Neutrophil (primary cell): ENCODE results near the gene BLOC1S6.

ENCODE experiments used
- H3K27ac ChIP-seq: fragments of 200-600 bp; sonication (generic); 2 replicates; pipeline ENCODE4 v1.5.1; 2016; ENCODE audit warnings: mild to moderate bottlenecking, moderate library complexity
- H3K27me3 ChIP-seq: fragments of 200-600 bp; sonication (generic); 2 replicates; pipeline ENCODE4 v1.6.0; 2016; ENCODE audit warnings: mild to moderate bottlenecking
- H3K36me3 ChIP-seq: fragments of 200-600 bp; sonication (generic); 2 replicates; pipeline ENCODE4 v1.5.1; 2017
- H3K4me1 ChIP-seq, 2 experiments: fragments of 200-600 bp in 1 of 2; sonication (generic) in 1 of 2; 1 replicate in 1 of 2; 2 replicates in 1 of 2; pipeline versions ENCODE4 v1.5.1 to v1.6.1; 2013 to 2016; ENCODE audit warnings: low read depth in 1 of 2, low read length in 1 of 2, mild to moderate bottlenecking in 1 of 2, moderate library complexity in 1 of 2; ENCODE audit not compliant: control insufficient read depth in 1 of 2, insufficient read depth in 1 of 2
- H3K4me3 ChIP-seq, 2 experiments: fragments of 200-600 bp in 1 of 2; sonication (generic) in 1 of 2; 1 replicate in 1 of 2; 2 replicates in 1 of 2; pipeline ENCODE4 v1.5.1; 2013 to 2016; ENCODE audit warnings: low read depth in 1 of 2, low read length in 1 of 2, mild to moderate bottlenecking in 1 of 2, moderate library complexity in 1 of 2
- H3K9me3 ChIP-seq: fragments of 200-600 bp; sonication (generic); 2 replicates; pipeline ENCODE4 v1.5.1; 2016
- TF ChIP-seq, protein P1 (sequence below): fragments of 200-600 bp; sonication (generic); IDR thresholded peaks from 2 replicates; pipeline ENCODE4 v1.5.1; 2016; ENCODE audit warnings: antibody characterized with exemption

The BLOC1S6 gene

DNA sequence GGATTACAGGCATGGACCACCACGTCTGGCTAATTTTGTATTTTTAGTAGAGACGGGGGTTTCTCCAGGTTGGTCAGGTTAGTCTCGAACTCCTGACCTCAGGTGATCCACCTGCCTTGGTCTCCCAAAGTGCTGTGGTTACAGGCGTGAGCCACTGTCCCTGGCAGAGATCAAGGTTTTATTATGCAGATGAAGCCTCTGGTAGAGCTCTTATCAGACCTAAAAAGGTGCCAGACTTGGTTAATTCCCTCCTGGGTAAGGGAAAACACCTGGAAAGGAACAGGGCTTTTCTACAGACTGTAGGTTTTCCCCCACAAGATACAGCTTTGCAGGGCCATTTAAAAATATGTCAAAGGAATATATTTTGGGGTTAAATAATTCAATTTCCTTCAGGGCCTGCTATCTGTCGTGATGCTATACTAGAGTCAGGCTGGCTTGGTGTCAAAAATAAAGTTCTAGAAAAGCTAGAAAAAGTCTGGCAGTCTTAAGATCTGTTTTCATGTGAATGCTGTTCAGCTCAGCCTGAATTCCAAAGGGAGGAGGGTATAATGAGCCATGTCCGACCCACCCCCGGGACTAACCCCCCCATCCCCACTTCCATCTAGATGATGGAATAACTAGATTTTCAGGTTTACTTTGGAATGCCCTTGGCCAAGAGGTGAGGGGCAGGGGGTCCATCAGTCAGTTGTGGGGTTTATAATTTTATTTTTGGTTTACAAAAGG lies 1.9 kb upstream of the BLOC1S6 start:
- TF ChIP-seq, protein P1, sequence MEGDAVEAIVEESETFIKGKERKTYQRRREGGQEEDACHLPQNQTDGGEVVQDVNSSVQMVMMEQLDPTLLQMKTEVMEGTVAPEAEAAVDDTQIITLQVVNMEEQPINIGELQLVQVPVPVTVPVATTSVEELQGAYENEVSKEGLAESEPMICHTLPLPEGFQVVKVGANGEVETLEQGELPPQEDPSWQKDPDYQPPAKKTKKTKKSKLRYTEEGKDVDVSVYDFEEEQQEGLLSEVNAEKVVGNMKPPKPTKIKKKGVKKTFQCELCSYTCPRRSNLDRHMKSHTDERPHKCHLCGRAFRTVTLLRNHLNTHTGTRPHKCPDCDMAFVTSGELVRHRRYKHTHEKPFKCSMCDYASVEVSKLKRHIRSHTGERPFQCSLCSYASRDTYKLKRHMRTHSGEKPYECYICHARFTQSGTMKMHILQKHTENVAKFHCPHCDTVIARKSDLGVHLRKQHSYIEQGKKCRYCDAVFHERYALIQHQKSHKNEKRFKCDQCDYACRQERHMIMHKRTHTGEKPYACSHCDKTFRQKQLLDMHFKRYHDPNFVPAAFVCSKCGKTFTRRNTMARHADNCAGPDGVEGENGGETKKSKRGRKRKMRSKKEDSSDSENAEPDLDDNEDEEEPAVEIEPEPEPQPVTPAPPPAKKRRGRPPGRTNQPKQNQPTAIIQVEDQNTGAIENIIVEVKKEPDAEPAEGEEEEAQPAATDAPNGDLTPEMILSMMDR = no peak
- H3K27ac ChIP-seq = no peak overlapping the region
- H3K4me3 ChIP-seq = no peak overlapping the region
- H3K4me1 ChIP-seq = peaks cover 32 to 35% of the 10 kb centered on the region in 2 experiments
- no peaks in the 10 kb centered on the region for H3K9me3 ChIP-seq
- peaks cover 29% of the 10 kb centered on the region for H3K27me3 ChIP-seq
- no peaks in the 10 kb centered on the region for H3K36me3 ChIP-seq

DNA sequence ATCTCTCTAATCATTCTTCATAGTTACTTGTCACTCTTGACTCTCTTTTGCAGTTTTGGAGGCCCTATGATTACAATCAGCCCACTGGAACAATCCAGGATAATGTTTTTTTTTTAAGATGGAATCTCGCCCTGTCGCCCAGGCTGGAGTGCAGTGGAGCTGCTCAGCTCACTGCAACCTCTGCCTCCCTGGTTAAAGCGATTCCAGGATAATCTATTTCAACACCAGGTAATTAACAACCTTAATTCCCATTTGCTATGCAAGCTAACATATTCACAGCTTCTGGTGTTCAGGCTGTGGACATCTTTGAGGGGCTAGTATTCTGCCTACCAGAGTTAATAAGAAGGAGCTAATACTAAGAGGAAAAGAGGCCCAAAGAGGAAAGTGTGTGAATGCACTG lies 1.1 kb upstream of the BLOC1S6 start:
- peaks cover 32 to 35% of the 10 kb centered on the region in 2 experiments for H3K4me1 ChIP-seq
- peaks cover 20% of the 10 kb centered on the region for H3K27me3 ChIP-seq
- no peaks in the 10 kb centered on the region for H3K36me3 ChIP-seq
- TF ChIP-seq, protein P1 = no peak
- peak overlapping the region; percentile 96 for H3K27ac ChIP-seq
- no peaks in the 10 kb centered on the region for H3K9me3 ChIP-seq
- H3K4me3 ChIP-seq = peak overlapping the region; percentile 79 to 85

DNA sequence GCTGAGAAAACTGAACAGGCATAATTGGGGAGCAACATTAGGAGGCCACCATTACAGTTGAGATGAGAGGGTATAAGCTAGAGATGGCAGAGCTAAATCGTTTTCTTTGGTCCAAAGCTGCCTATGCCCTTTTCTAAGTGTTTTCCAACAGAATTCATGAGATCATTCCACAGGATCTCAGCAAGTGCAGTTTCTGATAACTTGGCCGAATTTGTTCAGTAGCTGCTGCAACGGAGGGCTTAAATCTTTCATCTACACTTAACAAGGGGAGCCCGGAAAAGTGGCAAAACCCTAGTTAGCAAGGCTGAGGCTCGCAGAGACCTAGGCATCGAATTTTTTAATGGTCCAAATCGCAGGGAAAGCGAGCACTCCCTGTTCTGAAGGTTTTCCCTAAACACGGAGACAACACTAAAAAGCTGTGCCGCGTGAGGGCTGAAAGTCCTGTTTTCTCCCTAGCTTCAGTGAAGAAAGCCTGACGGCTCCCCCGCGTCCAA lies 531 bp upstream of the BLOC1S6 start:
- TF ChIP-seq, protein P1 = no peak
- Histone ChIP-seq H3K36me3 (no peaks in the 10 kb centered on the region), H3K27ac (peak overlapping the region; percentile 96), H3K27me3 (peaks cover 15% of the 10 kb centered on the region), H3K4me3 (peak overlapping the region; percentile 79 to 85), H3K4me1 (peaks cover 32 to 35% of the 10 kb centered on the region in 2 experiments), H3K9me3 (no peaks in the 10 kb centered on the region)

DNA sequence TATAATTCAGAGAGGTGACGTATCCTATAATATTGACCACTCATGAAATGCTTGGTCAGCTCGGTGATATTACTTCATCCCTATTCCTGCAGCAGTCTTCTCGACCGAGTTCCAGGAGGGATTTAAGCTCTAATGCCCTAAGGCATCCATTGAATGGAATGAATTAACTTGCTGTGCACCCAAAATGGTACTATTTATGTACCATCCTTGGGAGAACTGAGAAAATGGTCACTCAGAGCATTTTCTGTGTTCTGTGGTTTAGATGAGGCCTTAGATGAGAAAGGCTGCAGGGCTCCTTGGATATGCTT lies 638 bp downstream of the BLOC1S6 start:
- peaks cover 32 to 35% of the 10 kb centered on the region in 2 experiments for H3K4me1 ChIP-seq
- H3K4me3 ChIP-seq = peak overlapping the region; percentile 79 to 85
- H3K27ac ChIP-seq = peak overlapping the region; percentile 96
- peaks cover 8% of the 10 kb centered on the region for H3K36me3 ChIP-seq
- no peaks in the 10 kb centered on the region for H3K9me3 ChIP-seq
- TF ChIP-seq, protein P1 = no peak
- peaks cover 3% of the 10 kb centered on the region for H3K27me3 ChIP-seq

DNA sequence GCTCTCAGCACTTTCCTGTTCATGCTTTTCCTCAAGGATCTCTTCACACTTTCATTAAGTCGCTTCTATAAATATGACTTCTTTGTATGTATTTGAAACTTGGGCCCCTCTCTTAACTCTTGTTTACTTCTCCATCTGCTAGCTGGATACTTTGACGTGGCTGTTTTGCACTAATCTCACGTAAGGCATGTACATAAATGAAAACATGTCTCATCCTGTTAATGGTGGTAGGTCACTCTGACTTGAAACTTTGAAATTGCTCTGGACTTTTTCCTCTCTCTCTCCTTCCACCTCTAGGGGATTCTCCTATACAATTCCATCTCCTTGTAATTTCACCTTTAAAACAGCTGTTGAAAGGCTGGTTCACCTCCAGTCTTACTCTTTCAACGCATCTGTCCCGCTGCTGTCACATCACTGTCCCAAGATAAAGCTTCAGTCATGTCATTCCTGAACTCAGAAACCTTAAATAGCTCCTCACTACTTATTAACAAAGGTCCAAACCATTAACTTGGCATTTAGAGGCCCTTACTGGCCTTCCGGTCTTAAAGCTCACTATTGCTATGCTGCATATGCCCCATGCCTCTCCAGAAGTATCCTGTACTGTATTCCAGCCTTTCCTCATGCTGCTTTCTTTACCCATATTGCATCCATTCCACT lies 1.2 kb downstream of the BLOC1S6 start:
- H3K36me3 ChIP-seq = peaks cover 9% of the 10 kb centered on the region
- peak overlapping the region; percentile 96 for H3K27ac ChIP-seq
- no peaks in the 10 kb centered on the region for H3K27me3 ChIP-seq
- TF ChIP-seq, protein P1 = no peak
- H3K4me1 ChIP-seq = peaks cover 31 to 33% of the 10 kb centered on the region in 2 experiments
- H3K9me3 ChIP-seq = no peaks in the 10 kb centered on the region
- peak overlapping the region; percentile 79 to 85 for H3K4me3 ChIP-seq
